ENCODE results near the gene TWIST1.

TWIST1 gene

GRCh38 chr7:19094598-19095352, 22.7 kb downstream of the TWIST1 start:
- no peak for DNase-seq (ENCODE audit: low read depth)

- DNase-seq (ENCODE audit: low read depth): no peak
Measured at GRCh38 chr7:19094138-19094537, 23.3 kb downstream of the TWIST1 start.

GRCh38 chr7:19091550-19092200, 25.8 kb downstream of the TWIST1 start:
- DNase-seq (ENCODE audit: low read depth): no peak

GRCh38 chr7:19090526-19090925, 26.9 kb downstream of the TWIST1 start:
- no peak for DNase-seq (ENCODE audit: low read depth)

- DNase-seq (ENCODE audit: low read depth): no peak
Measured at GRCh38 chr7:19089797-19090196, 27.6 kb downstream of the TWIST1 start.

GRCh38 chr7:19089378-19089777, 28.1 kb downstream of the TWIST1 start:
- no peak for DNase-seq (ENCODE audit: low read depth)

- no peak for DNase-seq (ENCODE audit: low read depth)
Measured at GRCh38 chr7:19080093-19080492, 37.3 kb downstream of the TWIST1 start.

- peak; percentile 82 for DNase-seq (ENCODE audit: low read depth)
Measured at GRCh38 chr7:19079066-19079465, 38.4 kb downstream of the TWIST1 start.

- DNase-seq (ENCODE audit: low read depth): peak; percentile 27
Measured at GRCh38 chr7:19069842-19070241, 47.6 kb downstream of the TWIST1 start.

- peak; percentile 31 for DNase-seq (ENCODE audit: low read depth)
Measured at GRCh38 chr7:19066170-19066569, 51.3 kb downstream of the TWIST1 start.

Data from amniotic epithelial cell (primary cell).